Activated B cell treated with CpG ODN at 0.5 μM for 24 hours (primary cell): ENCODE results near the gene SIGLEC1. TPM values are rescaled to one million over a fixed set of nuclear protein-coding genes. Genes with fewer than 3 reads are reported as not detected.

ENCODE experiments used
- ATAC-seq: fragments of 200-7000 bp; cut with Tn5 transposase; one replicate; pipeline ENCODE4 v1.10.0; 2021; ENCODE audit warnings: low read depth, mild to moderate bottlenecking, moderate library complexity
- CTCF ChIA-PET: fragments of 350-600 bp; sonication (Branson Sonifier 250); formaldehyde crosslinking; loops from one replicate; lab custom pipeline; 2021; ENCODE audit warnings: antibody characterized with exemption; lab: Charles Lee
- POLR2A ChIA-PET: fragments of 350-600 bp; sonication (Branson Sonifier 250); formaldehyde crosslinking; loops from one replicate; lab custom pipeline; 2021; ENCODE audit warnings: antibody characterized with exemption; lab: Charles Lee
- DNase-seq: peaks from one replicate; pipeline ENCODE4 v3.0.0; 2022
- H3K27ac Mint-ChIP-seq: one replicate; pipeline ENCODE4 v1.8.0; 2020; ENCODE audit warnings: mixed read lengths
- H3K27me3 Mint-ChIP-seq: one replicate; pipeline ENCODE4 v1.8.0; 2021; ENCODE audit warnings: mixed read lengths
- H3K36me3 Mint-ChIP-seq: one replicate; pipeline ENCODE4 v1.8.0; 2021; ENCODE audit warnings: low read depth, mixed read lengths
- H3K4me1 Mint-ChIP-seq: one replicate; pipeline ENCODE4 v1.8.0; 2021; ENCODE audit warnings: mixed read lengths
- H3K4me3 Mint-ChIP-seq: one replicate; pipeline ENCODE4 v1.8.0; 2020; ENCODE audit warnings: mild to moderate bottlenecking, mixed read lengths
- H3K9me3 Mint-ChIP-seq: one replicate; pipeline ENCODE4 v1.8.0; 2020; ENCODE audit warnings: mixed read lengths
- CTCF ChIP-seq: fragments of 200-600 bp; IDR thresholded peaks from one replicate; pipeline ENCODE4 v1.8.0; 2022; ENCODE audit warnings: antibody characterized with exemption, mild to moderate bottlenecking
- intact Hi-C: fragments of 100-400 bp; cut with micrococcal nuclease; formaldehyde crosslinking; loops from one replicate; pipeline ENCODE4 v1.15.1; 2024
- total RNA-seq: library from RNA; stranded (reverse); gene quantifications from 2 replicates; pipeline ENCODE4 v1.2.3, GENCODE V29; 2022

SIGLEC1 gene
- total RNA-seq, 1 donor from 2014 or later, result not detected

- Mint-ChIP-seq H3K27me3 (peaks cover 53% of the 10 kb centered on the region), H3K36me3 (no peaks in the 10 kb centered on the region), H3K9me3 (no peaks in the 10 kb centered on the region), H3K27ac (no peak overlapping the region), H3K4me3 (no peak overlapping the region), H3K4me1 (no peaks in the 10 kb centered on the region)
- ATAC-seq (no peak), DNase-seq (no peak)
- intact Hi-C loops, result no loop called here
- ChIA-PET CTCF (interaction anchor here (1.6 kb wide), 1 partner anchor 18 kb away, joined by 4 read pairs; no protein-coding TSS in a partner anchor), POLR2A (no interaction called here)
- TF ChIP-seq CTCF, result no peak
Measured at GRCh38 chr20:3728354-3728753, 16.0 kb upstream of the SIGLEC1 start.

- H3K4me3 Mint-ChIP-seq, result no peak overlapping the region
- no peaks in the 10 kb centered on the region for H3K36me3 Mint-ChIP-seq
- intact Hi-C loops, result no loop called here
- H3K27ac Mint-ChIP-seq, result no peak overlapping the region
- no peaks in the 10 kb centered on the region for H3K9me3 Mint-ChIP-seq
- no peak for TF ChIP-seq CTCF
- no peaks in the 10 kb centered on the region for H3K4me1 Mint-ChIP-seq
- ChIA-PET CTCF (no interaction called here), POLR2A (no interaction called here)
- H3K27me3 Mint-ChIP-seq, result peaks cover 46% of the 10 kb centered on the region
- DNase-seq (no peak), ATAC-seq (no peak)
Measured at GRCh38 chr20:3727401-3728021, 15.1 kb upstream of the SIGLEC1 start.

GRCh38 chr20:3724356-3724755 is 12.0 kb upstream of the SIGLEC1 start:
- Mint-ChIP-seq H3K27ac (no peak overlapping the region), H3K27me3 (peaks cover 33% of the 10 kb centered on the region), H3K4me1 (no peaks in the 10 kb centered on the region), H3K4me3 (no peak overlapping the region), H3K36me3 (no peaks in the 10 kb centered on the region), H3K9me3 (no peaks in the 10 kb centered on the region)
- TF ChIP-seq CTCF, result no peak
- intact Hi-C loops, result no loop called here
- DNase-seq, result no peak
- POLR2A ChIA-PET, result no interaction called here
- ATAC-seq, result no peak
- CTCF ChIA-PET, result no interaction called here

GRCh38 chr20:3723284-3723683 is 10.9 kb upstream of the SIGLEC1 start:
- Mint-ChIP-seq H3K9me3 (no peaks in the 10 kb centered on the region), H3K4me1 (no peaks in the 10 kb centered on the region), H3K27me3 (peaks cover 32% of the 10 kb centered on the region), H3K27ac (no peak overlapping the region), H3K36me3 (no peaks in the 10 kb centered on the region), H3K4me3 (no peak overlapping the region)
- POLR2A ChIA-PET, result no interaction called here
- no peak for TF ChIP-seq CTCF
- no peak for ATAC-seq
- no peak for DNase-seq
- intact Hi-C loops, result no loop called here
- CTCF ChIA-PET, result no interaction called here

GRCh38 chr20:3721912-3722311 is 9.5 kb upstream of the SIGLEC1 start:
- intact Hi-C loops, result no loop called here
- DNase-seq, result no peak
- H3K4me1 Mint-ChIP-seq, result no peaks in the 10 kb centered on the region
- POLR2A ChIA-PET, result no interaction called here
- H3K4me3 Mint-ChIP-seq, result no peak overlapping the region
- ATAC-seq, result no peak
- no peak overlapping the region for H3K27ac Mint-ChIP-seq
- CTCF ChIA-PET, result interaction anchor here (1.1 kb wide), 1 partner anchor 12 kb away, joined by 3 read pairs; no protein-coding TSS in a partner anchor
- TF ChIP-seq CTCF, result no peak
- peaks cover 25% of the 10 kb centered on the region for H3K27me3 Mint-ChIP-seq
- no peaks in the 10 kb centered on the region for H3K9me3 Mint-ChIP-seq
- H3K36me3 Mint-ChIP-seq, result no peaks in the 10 kb centered on the region
